TTC549 (cell line): ENCODE data around the gene PTPRD.

Experiments used
- FAIRE-seq: peaks from 2 replicates; lab custom pipeline; 2012; peaks lifted over from hg19 to GRCh38; lab: Jason Lieb, UNC

The PTPRD gene

DNA sequence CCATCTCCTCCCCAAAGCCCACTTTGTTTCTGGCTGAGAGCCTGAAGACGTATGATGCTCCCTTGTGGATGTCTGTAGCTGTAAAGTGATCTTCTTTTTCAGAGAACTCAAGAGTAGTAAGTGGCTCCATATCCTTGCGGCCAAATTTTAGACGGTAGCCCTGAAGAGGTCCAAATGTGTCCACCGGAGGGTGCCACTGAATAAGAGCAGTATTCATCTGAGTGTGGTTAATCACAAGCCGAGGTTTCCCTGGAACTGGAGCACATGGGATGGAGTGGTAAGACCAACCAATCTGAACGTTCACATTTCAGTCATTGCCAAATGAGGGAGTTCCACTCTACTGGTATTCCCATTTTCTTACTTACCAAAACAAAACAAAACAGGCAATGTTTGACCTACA lies 2126.7 kb downstream of the PTPRD start:
- FAIRE-seq = no peak

DNA sequence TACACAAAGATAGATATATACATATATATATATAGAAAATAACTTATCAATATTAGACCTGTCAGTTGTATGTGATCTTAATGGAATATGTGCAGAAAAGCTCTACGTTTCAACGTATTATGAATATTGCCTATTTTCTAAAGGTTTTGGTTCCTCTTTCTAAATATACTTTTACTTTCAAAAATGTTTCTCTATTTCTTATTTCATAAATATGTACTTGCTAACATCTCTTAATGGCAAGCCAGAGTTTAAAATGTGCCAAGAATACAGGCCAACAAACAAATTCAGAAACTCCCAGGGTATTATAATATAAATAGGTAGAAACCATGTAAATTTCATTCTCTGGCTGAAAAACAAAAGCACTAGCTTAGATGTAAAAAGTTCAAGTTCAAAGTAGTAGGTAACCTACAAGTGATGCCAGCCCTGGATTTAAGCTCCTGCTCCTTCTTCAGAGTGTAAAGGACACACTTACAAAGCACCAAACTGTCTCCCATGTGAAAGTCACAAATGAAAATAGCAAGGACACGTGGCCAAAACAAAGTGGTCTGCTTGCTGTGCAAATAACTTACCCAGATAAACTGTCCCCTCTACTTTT lies 2128.1 kb downstream of the PTPRD start:
- FAIRE-seq = no peak

DNA sequence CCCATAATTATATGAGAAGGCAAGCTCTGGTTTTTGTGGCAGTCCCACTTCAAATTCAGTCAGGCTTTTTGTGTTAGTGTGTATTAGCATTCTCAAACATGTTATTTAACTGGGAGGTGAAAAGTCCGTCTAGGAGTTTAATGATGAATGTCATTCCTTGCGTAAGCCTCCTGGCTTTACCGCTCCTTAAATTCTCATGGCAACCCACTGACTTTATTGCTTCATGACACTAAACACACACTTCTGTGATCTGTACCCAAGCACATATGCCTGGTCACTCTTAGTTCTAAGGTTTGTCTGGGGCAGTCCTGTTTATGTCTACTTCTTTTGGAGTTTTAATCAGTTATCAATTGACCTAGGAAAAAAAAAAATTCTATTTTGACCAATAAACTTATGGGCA lies 2135.4 kb downstream of the PTPRD start:
- FAIRE-seq = no peak

DNA sequence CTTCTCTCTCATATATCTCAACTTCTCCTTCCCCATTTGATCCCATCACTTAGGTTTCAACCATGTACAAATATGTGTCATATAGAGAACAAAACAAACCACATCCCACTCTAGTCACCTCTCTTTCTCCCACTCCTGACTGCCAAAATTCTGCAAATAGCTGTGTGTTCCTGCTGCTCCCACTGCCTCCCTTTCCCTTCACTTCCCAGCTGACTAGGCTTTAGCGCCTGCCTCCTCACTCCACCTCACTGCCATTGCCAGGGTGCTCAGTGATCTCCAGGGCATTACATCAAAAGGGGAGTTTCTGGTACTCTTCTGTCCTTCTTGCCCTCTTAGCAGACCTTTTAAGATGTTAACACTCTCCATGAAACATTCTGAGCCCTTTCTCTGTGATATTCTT lies 2137.9 kb downstream of the PTPRD start:
- no peak for FAIRE-seq

DNA sequence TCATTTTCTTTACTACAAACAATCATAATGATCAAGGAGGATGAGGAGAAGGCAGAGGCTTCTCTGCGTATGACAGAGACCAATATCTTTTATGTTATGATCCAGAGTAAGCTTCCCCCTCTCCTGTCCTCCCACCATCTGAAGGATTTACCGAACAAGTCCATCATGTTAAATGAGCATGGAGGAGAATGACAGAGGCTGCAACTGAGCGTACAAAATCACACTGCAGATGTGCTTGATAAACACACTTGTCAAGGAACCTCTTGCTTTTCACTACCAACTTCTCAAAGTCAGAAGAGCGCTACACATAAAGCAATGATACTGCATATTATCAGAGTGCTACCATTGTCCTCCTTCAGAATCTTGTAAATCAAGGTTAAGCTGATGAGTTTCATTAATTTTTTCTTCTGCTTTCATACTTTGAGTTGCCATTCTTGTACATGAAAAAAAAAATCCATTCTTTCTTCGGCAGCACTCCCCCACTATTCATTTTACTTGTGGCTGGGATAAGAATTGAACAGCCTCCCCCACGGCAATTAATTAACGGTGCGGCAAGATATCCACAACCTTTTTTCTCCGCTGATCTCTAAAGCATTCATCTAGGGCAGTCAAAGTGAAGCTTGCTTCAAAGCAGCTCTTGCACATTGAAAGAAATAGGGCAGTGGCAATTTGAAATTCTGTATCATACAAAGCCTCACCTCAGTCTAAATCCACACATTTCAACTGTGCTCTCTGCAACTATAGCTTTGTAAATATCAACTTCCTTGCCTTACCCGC lies 2139.4 kb downstream of the PTPRD start:
- FAIRE-seq = no peak

DNA sequence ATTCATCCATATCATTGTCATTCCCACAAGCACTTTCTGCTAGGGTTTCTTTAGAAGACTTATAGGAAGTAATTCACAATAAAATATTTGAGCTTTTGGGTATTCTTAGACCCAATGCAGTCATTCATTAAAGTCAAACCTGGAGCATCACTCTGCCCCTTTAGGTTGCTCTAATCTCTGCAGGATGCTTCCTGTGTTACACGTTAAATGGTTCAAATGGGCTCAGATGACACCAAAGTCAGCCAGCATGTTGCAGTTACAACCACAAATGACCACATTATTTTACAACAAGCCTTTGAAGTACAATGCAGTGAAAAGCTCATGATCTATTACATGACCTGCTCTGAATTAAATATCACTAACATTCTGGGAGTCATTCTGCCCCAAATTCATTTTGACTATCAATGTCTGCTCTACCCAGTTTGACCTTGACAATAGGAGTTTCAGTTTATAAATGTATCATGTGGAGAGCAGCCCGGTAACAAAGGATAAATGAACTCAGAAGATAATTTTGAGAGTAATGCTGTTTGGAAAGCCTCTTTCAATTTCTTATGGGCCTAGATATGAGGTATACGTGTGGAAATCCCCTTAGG lies 2144.7 kb downstream of the PTPRD start:
- no peak for FAIRE-seq

DNA sequence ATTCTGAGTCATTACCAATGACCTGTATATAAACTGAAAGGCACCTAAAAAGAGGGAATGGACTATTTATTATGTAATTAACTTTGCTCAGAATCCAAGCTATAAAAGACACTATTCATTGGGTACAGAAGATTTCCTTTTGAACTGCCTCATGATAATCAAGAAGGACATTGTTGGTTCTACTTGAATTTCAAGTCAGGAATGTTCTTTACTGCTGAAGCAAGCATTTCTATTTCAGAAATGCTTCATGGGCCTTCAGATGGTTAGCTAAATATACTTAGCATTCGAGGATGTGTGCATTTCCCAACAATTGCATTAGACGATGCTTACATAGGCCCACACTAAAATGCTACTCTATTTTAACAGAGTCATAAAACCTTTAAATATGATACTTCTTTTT lies 2155.0 kb downstream of the PTPRD start:
- FAIRE-seq = no peak

DNA sequence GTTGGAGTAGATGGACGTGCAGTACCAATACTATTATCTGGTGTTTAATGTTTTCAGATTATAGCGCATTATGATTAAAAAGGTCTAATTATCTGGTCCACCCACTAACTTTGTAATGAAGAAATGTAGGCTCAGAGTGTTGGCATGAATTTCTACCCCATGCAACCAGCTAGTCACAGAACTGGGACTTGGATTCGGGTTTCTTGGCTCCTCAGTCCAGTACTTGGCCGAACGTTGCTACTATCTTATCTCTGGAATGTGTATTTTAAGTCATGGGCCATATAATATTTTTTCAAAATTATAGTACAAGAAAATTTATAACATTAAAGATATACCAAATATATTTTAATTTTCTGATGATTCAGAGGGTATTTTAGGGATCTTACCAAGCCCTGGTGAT lies 2155.7 kb downstream of the PTPRD start:
- no peak for FAIRE-seq

DNA sequence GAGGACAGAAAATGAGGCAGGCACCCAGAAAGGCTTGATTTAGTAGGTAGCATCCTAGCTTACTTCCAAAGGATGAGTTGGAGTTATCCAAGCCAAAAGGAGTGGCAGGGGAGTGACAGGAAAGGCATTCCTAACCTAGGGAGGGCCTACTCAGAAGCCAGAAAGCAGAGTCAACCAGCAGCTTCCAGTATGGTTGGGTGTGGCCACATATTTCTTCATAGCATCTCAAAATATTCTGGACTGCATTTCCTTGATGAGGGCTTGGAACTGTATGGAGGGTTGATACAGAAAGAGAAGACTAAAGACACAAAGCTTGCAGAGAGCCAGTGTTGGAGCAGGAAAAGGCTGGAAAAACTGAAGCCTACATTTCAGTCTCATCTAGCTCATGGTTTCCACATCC lies 2156.5 kb downstream of the PTPRD start:
- FAIRE-seq = no peak

DNA sequence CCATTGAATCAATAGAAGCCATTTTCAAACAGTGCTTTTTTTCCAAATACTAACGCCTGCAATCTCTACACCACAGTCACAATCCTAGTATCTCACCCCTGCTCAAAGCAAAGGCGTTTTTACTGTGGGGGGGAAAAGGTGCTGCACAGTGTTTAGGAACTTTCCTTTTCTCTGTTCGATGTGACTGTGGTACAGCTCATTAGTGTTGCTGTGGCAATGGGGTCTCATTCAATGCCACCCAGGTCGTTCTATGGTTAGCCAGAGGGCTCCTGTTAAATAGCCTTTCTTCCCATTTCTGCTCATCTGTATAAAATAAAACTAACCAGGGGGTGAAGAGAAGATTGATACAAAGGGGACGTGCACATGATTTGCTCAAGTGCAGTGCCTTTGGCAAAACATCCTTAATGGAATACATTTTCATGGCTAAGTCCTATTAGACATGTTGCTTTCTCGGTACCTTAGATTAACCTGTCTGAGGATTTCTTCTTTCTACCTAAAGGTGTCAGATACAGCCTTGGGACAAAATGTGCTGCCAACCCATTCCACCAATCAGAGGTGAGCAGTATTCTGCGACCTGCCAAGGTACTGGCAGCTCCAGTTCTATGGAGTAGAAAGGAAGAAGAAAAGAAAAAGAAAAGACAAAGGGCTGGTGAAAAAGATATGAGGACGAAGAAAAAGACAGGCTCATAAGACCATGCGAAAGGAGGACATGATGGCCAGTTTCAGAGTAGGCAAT lies 2161.8 kb downstream of the PTPRD start:
- FAIRE-seq = no peak

DNA sequence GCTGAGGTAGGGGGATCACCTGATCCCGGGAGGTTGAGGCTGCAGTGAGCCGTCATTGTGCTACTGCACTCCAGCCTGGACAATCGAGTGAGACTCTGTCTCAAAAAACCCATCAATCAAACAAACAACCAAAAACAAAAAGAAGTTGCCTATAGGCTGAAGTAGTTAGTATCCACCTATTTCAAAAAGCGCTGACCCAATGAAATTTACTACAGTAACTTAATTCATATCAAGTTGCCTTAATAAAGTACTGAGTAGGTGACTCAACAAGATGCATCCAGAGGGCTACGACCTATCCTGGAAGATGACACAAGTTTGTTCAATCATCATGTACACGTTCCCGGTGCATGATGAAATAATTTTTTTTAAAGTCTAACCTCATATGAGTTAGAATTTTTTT lies 2164.6 kb downstream of the PTPRD start:
- FAIRE-seq = no peak

DNA sequence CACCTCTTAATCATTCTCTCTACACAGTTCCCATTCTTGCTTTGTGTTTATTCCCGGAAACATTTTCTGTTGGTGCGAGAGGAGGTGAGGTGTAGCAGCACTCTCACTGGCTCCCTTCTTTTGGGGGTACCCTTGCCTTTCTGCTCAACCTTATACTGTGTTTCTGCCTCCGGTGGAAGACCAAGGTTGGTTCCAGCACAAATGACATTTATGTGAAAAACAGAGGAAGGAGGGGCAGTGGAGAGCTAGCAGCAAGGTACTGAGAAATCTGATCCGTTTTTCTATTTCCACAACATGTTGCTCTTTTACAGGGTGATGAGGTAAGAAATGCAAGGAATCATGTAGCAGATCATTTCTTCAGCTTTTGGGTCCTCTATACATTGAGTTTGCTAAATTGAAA lies 2165.2 kb downstream of the PTPRD start:
- FAIRE-seq = no peak

DNA sequence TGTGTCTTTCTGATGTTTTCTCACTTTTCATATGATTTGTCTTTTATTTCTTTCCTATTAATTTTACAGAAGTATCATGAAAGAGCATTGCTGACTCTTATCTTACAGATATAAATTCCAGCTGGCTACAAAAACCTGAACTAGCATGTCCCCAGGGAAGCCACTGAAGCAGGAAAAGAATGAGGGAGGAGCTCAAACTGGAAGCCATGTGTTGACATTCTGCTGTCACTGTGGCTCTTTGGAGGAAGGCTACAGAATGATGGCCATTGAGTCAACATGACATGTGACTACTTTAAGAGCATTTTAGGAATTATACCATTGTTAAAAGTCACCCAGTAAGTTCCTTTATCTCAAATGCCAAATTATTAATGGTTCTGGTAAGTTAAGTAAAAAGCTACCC lies 2174.9 kb downstream of the PTPRD start:
- no peak for FAIRE-seq

DNA sequence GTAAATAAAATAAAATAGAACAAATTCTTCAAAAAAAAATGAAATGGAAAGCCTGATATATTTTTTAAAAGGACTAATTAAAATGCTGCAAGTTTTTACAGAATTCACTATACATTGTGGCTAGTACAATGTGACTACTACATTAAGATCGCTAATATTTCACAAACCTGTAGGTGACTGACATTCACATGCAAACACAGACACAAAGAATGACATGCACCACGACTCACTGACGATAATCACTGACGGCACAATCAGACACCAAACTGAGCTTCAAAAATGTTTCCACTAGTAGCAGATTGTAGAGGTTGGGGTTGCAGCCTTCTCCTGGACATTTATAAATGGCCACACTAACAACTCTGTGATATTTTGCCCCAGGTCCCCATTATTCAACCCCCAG lies 2175.5 kb downstream of the PTPRD start:
- no peak for FAIRE-seq

DNA sequence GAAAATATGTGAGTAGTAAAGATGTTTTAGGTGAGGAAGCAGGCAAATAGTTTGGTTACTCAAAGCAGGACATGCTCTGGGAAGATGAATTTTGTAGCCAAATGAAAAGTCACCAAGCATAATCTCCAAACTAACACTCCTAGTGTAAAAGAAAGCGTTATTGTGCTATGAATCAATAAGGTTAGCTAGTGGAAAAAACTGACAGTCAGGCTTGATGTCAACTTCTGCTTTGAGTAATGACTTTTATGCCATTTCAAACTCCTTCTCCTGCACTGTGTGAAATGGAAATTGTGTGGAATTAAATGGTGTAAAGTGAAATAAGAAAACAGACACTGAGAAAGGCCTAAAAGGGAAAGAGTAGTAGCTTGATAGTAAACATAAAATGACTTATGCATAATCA lies 2176.0 kb downstream of the PTPRD start:
- FAIRE-seq = no peak

DNA sequence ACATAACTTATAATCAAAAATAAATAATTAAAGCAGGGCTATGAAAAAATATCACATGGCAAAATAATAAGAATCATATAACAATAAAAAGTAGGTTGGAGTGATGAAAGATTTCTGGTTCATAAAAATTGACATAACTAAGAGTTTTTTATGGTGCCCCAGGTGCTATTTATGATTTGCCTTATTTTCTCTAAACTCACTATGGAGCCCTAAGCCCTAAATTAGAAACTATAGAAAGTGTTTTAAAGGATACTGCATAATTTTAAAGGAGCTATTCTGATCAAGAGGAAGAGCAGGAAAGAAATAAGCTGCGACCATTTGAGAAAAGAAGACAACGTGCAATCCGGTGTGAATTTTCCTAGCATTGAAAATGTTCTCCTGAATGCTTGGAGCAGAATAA lies 2178.2 kb downstream of the PTPRD start:
- no peak for FAIRE-seq

DNA sequence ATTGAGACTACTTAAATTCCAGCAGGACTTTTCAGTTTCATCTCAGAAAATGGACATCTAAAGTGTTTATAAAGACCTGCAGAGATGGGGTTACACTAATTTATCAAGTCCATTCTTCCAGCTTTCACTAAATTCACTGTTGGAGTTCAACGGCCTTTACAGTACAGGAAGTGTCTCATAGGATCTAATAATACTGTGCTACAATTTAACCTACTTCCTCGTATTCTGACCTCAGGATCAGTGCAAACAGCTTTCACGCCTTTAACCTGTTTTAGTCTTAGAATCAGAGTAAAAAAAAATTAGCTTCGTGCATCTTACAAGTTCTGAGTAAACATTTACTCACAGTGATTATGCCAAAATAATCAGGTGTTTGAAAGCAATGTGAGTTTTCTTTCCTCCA lies 2180.6 kb downstream of the PTPRD start:
- FAIRE-seq = no peak

DNA sequence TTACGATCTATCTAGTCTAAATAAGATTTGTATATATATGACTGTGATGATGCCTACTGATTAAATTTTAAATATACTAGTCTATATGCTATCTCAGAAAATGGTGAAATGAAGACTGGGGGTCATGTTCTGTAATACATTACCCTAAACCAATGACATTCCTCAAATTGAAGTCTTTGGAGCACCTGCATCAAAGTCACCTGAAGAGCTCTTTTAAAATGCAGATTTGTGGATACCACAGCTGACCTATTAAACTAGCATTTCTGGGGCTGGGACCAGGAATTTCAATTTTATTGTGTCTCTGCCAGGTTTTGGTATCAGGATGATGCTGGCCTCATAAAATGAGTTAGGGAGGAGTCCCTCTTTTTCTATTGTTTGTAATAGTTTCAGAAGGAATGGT lies 2181.3 kb downstream of the PTPRD start:
- FAIRE-seq = no peak

DNA sequence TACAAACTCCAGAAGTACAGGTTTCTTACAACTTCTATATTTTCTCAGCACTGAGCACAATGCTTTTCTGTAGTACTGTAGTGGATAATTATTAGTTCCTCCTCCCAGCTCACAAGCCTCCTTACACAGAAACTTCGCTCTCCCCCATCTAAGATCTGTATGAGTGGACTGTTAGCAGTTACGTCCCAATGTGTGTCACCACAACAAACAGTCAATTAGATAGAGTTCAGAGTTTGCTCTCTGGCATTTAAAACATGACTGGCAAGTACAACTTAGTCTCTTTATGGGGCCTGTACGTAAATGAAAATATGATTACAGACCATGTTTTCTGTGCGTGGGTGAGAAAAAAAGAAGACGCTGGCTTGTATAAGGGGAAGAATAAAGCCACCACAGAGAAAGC lies 2181.9 kb downstream of the PTPRD start:
- FAIRE-seq = no peak

DNA sequence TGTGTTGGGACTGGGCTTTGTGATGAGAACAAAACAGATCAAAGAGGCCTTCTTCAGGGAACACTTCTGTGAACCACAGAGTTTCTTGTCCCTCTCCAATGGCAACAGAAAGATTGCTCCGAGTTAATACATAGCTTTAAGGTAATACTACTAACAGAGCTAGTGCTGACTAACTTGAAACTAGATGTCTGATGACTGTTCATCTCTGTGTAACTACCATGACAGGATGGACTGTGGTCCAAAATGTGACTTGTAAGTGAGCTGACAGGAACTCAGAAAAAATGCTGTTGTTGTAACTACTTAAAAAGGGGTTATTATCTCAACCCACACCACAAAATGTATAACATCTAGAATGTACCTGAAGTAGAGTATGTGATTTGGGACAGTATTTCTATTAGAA lies 2183.0 kb downstream of the PTPRD start:
- FAIRE-seq = no peak

DNA sequence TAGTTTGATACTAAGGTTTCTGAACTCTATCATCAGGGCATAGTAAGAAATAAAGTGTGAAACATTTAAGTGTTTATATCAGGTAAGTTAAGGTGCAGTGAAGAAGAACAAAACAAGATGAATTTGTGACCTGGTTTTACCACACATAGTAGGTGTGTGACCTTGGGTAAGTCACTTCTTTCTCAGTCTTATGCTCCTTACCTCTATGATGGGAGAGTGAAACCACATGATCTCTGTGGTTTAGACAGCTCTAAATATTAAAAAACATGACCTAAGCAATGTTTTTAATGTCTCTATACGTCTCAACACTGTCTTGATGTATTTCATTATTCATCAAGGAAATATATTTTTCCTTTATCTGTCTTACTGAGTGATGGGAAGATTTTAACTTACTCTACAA lies 2183.6 kb downstream of the PTPRD start:
- FAIRE-seq = no peak

DNA sequence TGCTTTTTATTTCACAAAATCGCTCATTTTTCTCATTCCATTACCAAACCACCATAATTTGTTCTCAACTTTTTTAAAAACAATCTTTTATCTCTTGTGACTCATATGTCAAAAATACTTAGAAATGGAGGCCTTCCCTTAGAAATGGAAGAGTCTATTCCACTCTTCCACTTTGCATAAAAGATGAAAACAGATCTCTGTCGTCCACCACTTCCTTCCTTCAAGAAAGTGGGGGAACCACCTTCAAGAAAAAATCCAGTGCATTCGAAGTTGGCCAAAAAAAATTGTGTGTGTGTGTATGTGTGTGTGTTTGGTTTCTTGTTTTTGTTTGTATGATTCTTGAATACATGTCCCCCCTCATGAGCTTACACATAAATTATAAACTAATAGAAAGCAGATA lies 2184.4 kb downstream of the PTPRD start:
- FAIRE-seq = no peak

DNA sequence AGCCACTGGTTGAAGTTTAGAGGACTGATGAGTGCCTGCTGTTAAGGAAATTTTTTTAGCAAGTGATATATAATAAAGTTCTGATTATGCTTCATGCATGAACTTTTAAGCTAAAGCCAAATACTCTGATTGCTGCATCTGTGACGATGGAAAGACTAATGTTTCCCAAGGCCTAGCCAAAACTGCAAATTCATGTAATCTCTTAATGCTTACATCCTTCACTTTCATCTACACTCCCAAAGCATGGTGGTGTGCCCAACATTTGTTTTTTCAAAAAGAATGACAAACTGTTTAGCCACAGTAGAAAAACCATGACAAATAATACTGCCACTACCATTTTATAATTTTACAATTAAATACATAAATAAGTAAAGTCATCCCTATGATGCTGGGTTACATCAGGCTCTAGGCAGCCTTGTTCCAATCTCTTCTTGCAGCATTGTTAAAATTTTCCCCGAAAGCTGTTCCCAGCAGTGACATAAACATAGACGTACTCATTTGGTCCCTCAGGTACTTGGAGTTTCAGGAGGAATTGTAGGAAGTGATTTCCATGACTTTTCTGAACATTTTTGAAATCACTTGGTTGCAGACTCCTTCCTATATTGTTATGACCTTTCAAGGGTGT lies 2187.9 kb downstream of the PTPRD start:
- FAIRE-seq = no peak
